SU-DHL-6 (cell line): ENCODE results near the gene NPR3.

Source experiments
- H2AFZ ChIP-seq: fragments of 200-600 bp; sonication (generic); 2 replicates; pipeline ENCODE4 v1.6.1; 2014; ENCODE audit warnings: low read depth, mild to moderate bottlenecking, moderate library complexity, mixed read lengths, antibody characterized with exemption, low read length; ENCODE audit not compliant: severe bottlenecking
- H3F3A ChIP-seq: fragments of 200-600 bp; shearing (Covaris generic); 2 replicates; pipeline ENCODE4 v1.6.0; 2016; ENCODE audit warnings: antibody characterized with exemption, mild to moderate bottlenecking; ENCODE audit not compliant: insufficient read depth
- H3K27ac ChIP-seq: fragments of 200-600 bp; sonication (generic); 2 replicates; pipeline ENCODE4 v1.5.1; 2016; ENCODE audit warnings: low read depth, mild to moderate bottlenecking, low read length, moderate library complexity, mixed read lengths
- H3K27me3 ChIP-seq: fragments of 200-600 bp; sonication (generic), shearing (Covaris generic); 2 replicates; pipeline ENCODE4 v1.6.0; 2014; ENCODE audit warnings: mild to moderate bottlenecking, low read length
- H3K36me3 ChIP-seq: fragments of 200-600 bp; sonication (generic); 2 replicates; pipeline ENCODE4 v1.6.1; 2014; ENCODE audit warnings: mild to moderate bottlenecking, low read length, mixed read lengths
- H3K4me2 ChIP-seq: fragments of 300-600, 200-600 bp; shearing (Covaris generic), sonication (generic); 2 replicates; pipeline ENCODE4 v1.6.0; 2014; ENCODE audit warnings: low read length, low read depth, mild to moderate bottlenecking; ENCODE audit not compliant: poor library complexity, severe bottlenecking
- H3K4me3 ChIP-seq: fragments of 200-600 bp; sonication (generic); 2 replicates; pipeline ENCODE4 v1.5.1; 2014; ENCODE audit warnings: antibody characterized with exemption, low read length, mild to moderate bottlenecking, mixed read lengths; ENCODE audit not compliant: insufficient read depth, poor library complexity, severe bottlenecking
- H3K79me2 ChIP-seq: fragments of 200-600 bp; sonication (generic); 2 replicates; pipeline ENCODE4 v1.6.1; 2014; ENCODE audit warnings: mild to moderate bottlenecking, low read length, moderate library complexity; ENCODE audit not compliant: insufficient read depth
- H3K9ac ChIP-seq: fragments of 200-600 bp; sonication (generic); 2 replicates; pipeline ENCODE4 v1.7.0; 2014; ENCODE audit warnings: mild to moderate bottlenecking, low read length
- H3K9me2 ChIP-seq: fragments of 200-600 bp; sonication (generic); replicated peaks from 2 replicates; pipeline ENCODE4 v1.6.1; 2014; ENCODE audit warnings: low read length; ENCODE audit not compliant: insufficient read depth
- H3K9me3 ChIP-seq: fragments of 200-600 bp; sonication (generic); 2 replicates; pipeline ENCODE4 v1.6.1; 2014; ENCODE audit warnings: low read length, mixed read lengths; ENCODE audit not compliant: insufficient read depth
- H4K20me1 ChIP-seq: fragments of 200-600 bp; sonication (generic); 2 replicates; pipeline ENCODE4 v1.6.1; 2014; ENCODE audit warnings: low read depth, mild to moderate bottlenecking, antibody characterized with exemption, low read length, moderate library complexity, mixed read lengths
- EZH2phosphoT487 ChIP-seq: fragments of 200-600 bp; sonication (generic), shearing (Covaris generic); conservative IDR thresholded peaks from 2 replicates; pipeline ENCODE4 v1.6.1; 2018; ENCODE audit warnings: mild to moderate bottlenecking, antibody characterized with exemption, low read length, moderate library complexity, mixed read lengths
- TF ChIP-seq, protein P1 (sequence below): fragments of 200-600 bp; sonication (generic); IDR thresholded peaks from one replicate; pipeline ENCODE4 v1.5.1; 2017; ENCODE audit warnings: antibody characterized with exemption, mild to moderate bottlenecking, low read length, moderate library complexity; ENCODE audit not compliant: insufficient read depth, poor library complexity, severe bottlenecking

Gene NPR3

DNA sequence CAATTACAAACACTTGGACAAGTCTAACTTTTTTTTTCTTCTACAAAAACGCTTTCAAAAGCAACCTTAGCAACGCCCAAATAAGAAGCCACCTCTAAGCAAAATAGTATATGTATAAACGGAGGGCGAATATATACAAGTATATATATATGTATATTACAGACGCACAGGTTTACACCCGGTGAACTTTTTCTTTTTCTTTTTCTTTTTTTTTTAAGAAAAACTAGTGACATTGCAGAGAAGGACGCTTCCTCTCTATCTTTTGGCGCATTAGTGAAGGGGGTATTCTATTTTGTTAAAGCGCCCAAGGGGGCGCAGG, 200 bp downstream of the NPR3 start:
- H3K36me3 ChIP-seq: no peaks in the 10 kb centered on the region
- no peak for TF ChIP-seq EZH2phosphoT487
- TF ChIP-seq, protein P1, sequence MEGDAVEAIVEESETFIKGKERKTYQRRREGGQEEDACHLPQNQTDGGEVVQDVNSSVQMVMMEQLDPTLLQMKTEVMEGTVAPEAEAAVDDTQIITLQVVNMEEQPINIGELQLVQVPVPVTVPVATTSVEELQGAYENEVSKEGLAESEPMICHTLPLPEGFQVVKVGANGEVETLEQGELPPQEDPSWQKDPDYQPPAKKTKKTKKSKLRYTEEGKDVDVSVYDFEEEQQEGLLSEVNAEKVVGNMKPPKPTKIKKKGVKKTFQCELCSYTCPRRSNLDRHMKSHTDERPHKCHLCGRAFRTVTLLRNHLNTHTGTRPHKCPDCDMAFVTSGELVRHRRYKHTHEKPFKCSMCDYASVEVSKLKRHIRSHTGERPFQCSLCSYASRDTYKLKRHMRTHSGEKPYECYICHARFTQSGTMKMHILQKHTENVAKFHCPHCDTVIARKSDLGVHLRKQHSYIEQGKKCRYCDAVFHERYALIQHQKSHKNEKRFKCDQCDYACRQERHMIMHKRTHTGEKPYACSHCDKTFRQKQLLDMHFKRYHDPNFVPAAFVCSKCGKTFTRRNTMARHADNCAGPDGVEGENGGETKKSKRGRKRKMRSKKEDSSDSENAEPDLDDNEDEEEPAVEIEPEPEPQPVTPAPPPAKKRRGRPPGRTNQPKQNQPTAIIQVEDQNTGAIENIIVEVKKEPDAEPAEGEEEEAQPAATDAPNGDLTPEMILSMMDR: no peak
- no peaks in the 10 kb centered on the region for H3K27me3 ChIP-seq
- H3F3A ChIP-seq: no peaks in the 10 kb centered on the region
- H3K4me3 ChIP-seq: no peak overlapping the region
- H3K79me2 ChIP-seq: no peaks in the 10 kb centered on the region
- no peaks in the 10 kb centered on the region for H3K9me2 ChIP-seq
- H2AFZ ChIP-seq: no peak overlapping the region
- H3K9me3 ChIP-seq: no peaks in the 10 kb centered on the region
- no peak overlapping the region for H3K9ac ChIP-seq
- no peak overlapping the region for H3K27ac ChIP-seq
- no peaks in the 10 kb centered on the region for H4K20me1 ChIP-seq
- no peak overlapping the region for H3K4me2 ChIP-seq

DNA sequence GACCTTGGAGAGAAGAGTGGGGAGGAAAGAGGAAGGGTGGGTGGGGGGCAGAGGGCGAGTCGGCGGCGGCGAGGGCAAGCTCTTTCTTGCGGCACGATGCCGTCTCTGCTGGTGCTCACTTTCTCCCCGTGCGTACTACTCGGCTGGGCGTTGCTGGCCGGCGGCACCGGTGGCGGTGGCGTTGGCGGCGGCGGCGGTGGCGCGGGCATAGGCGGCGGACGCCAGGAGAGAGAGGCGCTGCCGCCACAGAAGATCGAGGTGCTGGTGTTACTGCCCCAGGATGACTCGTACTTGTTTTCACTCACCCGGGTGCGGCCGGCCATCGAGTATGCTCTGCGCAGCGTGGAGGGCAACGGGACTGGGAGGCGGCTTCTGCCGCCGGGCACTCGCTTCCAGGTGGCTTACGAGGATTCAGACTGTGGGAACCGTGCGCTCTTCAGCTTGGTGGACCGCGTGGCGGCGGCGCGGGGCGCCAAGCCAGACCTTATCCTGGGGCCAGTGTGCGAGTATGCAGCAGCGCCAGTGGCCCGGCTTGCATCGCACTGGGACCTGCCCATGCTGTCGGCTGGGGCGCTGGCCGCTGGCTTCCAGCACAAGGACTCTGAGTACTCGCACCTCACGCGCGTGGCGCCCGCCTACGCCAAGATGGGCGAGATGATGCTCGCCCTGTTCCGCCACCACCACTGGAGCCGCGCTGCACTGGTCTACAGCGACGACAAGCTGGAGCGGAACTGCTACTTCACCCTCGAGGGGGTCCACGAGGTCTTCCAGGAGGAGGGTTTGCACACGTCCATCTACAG, 760 bp downstream of the NPR3 start:
- no peaks in the 10 kb centered on the region for H3F3A ChIP-seq
- H3K79me2 ChIP-seq: no peaks in the 10 kb centered on the region
- no peak overlapping the region for H3K4me3 ChIP-seq
- no peaks in the 10 kb centered on the region for H3K9me2 ChIP-seq
- no peaks in the 10 kb centered on the region for H4K20me1 ChIP-seq
- H2AFZ ChIP-seq: no peak overlapping the region
- H3K4me2 ChIP-seq: no peak overlapping the region
- H3K27me3 ChIP-seq: no peaks in the 10 kb centered on the region
- no peak overlapping the region for H3K27ac ChIP-seq
- H3K36me3 ChIP-seq: no peaks in the 10 kb centered on the region
- H3K9me3 ChIP-seq: no peaks in the 10 kb centered on the region
- TF ChIP-seq, protein P1: no peak
- TF ChIP-seq EZH2phosphoT487: no peak
- H3K9ac ChIP-seq: no peak overlapping the region

DNA sequence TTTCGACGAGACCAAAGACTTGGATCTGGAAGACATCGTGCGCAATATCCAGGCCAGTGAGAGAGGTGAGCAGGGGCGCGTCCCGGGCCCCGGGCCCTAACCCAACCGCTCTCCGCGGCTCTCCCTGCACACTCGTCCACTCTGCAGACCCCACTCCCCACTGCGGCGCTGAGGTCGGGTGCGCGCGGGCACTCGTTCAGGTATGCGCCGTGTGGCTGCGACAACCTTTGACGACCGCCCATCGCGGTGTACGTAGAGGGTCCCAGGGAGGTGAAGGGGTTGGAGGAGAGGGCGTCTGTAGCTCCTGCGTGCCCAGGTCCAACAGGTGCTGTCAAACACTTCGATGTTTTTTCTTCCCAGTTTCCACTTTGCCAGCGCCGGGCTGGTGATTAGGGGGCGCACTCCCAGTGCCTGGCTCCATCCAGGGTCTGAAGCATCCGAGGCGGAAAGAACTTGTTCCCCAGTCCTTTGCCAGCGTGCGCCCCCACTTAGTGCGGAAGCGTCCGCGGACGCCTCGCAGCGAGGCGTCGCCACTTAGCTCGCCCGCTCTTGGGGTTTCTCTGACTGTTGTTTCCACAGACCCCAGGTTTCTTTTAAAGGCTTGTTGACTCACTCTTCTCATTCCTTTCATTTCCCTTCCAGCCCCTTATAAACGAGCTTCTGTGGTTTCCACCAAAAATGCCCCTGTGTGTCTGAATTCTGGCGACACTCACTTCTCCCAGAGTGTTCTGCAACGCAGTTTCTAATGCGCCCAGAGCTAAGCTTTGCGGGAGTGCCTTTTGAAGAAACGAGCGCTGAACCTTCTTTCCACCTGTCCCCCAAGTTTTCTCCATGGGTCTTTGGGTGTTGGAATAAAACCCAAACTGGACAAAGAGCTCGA, 1.6 kb downstream of the NPR3 start:
- Histone ChIP-seq H3K9me2 (no peaks in the 10 kb centered on the region), H4K20me1 (no peaks in the 10 kb centered on the region), H2AFZ (no peak overlapping the region), H3K27ac (no peak overlapping the region), H3K79me2 (no peaks in the 10 kb centered on the region), H3K9me3 (no peaks in the 10 kb centered on the region), H3K27me3 (no peaks in the 10 kb centered on the region), H3K9ac (no peak overlapping the region), H3K4me2 (no peak overlapping the region), H3F3A (no peaks in the 10 kb centered on the region), H3K36me3 (no peaks in the 10 kb centered on the region), H3K4me3 (no peak overlapping the region)
- TF ChIP-seq, protein P1: no peak
- no peak for TF ChIP-seq EZH2phosphoT487
